ENCODE measurements around the gene OSMR. TPM values are rescaled to one million over a fixed set of nuclear protein-coding genes. Genes with fewer than 3 reads are reported as not detected.

OSMR gene
- polyA plus RNA-seq, 1 of the 3 experiments (the other 2 are of a cell fraction) = 56.0 TPM

DNA sequence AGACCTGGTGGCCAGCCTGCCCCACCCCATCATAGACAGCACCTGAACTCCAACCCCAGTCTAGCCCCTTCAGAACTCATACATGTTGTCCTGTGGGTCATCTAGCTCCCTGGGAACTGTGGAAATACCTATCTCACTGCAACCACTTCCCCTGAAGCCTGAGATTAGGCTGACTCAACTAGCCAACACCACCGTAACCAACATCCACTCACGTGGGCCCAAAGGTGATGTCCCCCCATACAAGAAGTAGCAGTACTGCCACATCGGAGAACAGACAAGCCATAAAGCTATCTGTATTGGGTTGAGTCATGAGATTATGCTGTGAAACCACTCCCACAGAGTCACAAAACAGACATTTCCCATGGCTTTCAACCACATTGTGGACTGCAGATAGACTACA lies 46.6 kb downstream of the OSMR start:
- Histone ChIP-seq H3K79me2 (ENCODE audit: insufficient read depth) (0 out of 2 replicates have a peak, but pooled peaks cover 7% of the 10 kb centered on the region), H3K9ac (no peak overlapping the region), H2AFZ (ENCODE audit: low read depth) (no peak overlapping the region), H3K9me2 (peaks cover 4% of the 10 kb centered on the region; the same call in 1 of the 2 replicates), H3K36me3 (replicated peaks in 1 of 2; ENCODE audit: control insufficient read depth in 1 of 2, insufficient read depth in 2 of 2, low read length in 1 of 2) (peaks cover 20 to 49% of the 10 kb centered on the region in 2 experiments), H3K27me3 (ENCODE audit: insufficient read depth) (no peaks in the 10 kb centered on the region), H3K4me1 (ENCODE audit: control insufficient read depth in 1 of 2, insufficient read depth in 2 of 2, low read depth in 1 of 2, low read length in 1 of 2) (no peaks in the 10 kb centered on the region), H3K9me3 (peaks cover 16% of the 10 kb centered on the region), H4K20me1 (ENCODE audit: insufficient read depth) (no peaks in the 10 kb centered on the region), H3K4me2 (no peak overlapping the region), H3K4me3 (ENCODE audit: low read depth in 2 of 2, low read length in 1 of 2) (no peak overlapping the region), H3F3A (replicated peaks; ENCODE audit: insufficient read depth) (peaks cover 3% of the 10 kb centered on the region), H3K27ac (ENCODE audit: low read depth in 2 of 2, low read length in 1 of 2) (no peak overlapping the region)
- ChIA-PET POLR2A (no interaction called here), CTCF (interaction anchor here (1.4 to 2.0 kb wide), 2 partner anchors 30 to 451 kb away, joined by 3 to 10 read pairs; no protein-coding TSS in a partner anchor)
- TF ChIP-seq GATA2 (CRISPR knock-in tag; IDR thresholded peaks at IDR 0.05) (no peak), GABPA (IDR thresholded peaks at IDR 0.05; ENCODE audit: low read depth) (no peak), MXI1 (IDR thresholded peaks at IDR 0.05; ENCODE audit: low read depth, low read length) (no peak), RCOR1 (IDR thresholded peaks at IDR 0.05; ENCODE audit: low read length) (no peak), SMC3 (IDR thresholded peaks at IDR 0.05; ENCODE audit: low read depth, low read length) (no peak), EZH2phosphoT487 (IDR thresholded peaks at IDR 0.05; ENCODE audit: borderline replicate concordance, low read depth) (no peak), TEAD4 (IDR thresholded peaks at IDR 0.05; ENCODE audit: borderline replicate concordance, insufficient read depth) (no peak), CHD2 (IDR thresholded peaks at IDR 0.05; ENCODE audit: low read length, partially characterized antibody) (no peak), EP300 (IDR thresholded peaks at IDR 0.05; ENCODE audit: borderline replicate concordance in 1 of 2, low read depth in 1 of 2, low read length in 1 of 2) (no peak)
- TF ChIP-seq, protein P1, sequence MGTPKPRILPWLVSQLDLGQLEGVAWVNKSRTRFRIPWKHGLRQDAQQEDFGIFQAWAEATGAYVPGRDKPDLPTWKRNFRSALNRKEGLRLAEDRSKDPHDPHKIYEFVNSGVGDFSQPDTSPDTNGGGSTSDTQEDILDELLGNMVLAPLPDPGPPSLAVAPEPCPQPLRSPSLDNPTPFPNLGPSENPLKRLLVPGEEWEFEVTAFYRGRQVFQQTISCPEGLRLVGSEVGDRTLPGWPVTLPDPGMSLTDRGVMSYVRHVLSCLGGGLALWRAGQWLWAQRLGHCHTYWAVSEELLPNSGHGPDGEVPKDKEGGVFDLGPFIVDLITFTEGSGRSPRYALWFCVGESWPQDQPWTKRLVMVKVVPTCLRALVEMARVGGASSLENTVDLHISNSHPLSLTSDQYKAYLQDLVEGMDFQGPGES (IDR thresholded peaks at IDR 0.05; ENCODE audit: low read depth, low read length) = no peak
- no peak for DNase-seq
- 68% methylated on average over 3 of the region's 3 CpGs for WGBS (ENCODE audit: low lambda C conversion rate)

DNA sequence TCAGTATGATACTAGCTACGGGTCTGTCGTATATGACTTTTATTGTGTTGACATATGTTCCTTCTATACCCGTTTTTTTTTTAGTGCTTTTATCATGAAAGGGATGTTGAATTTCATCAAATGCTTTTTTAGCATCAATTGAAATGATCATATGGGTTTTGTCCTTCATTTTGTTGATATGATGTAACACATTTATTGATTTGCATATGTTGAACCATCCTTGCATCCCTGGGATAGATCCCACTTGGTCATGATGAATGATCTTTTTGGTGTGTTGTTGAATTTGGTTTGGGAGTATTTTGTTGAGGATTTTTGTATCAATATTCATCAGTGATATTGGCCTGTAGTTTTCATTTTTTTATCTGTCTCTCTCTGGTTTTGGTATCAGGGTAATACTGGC lies 50.9 kb downstream of the OSMR start:
- 0 out of 2 replicates have a peak, but pooled peaks cover 7% of the 10 kb centered on the region for H3K79me2 ChIP-seq (ENCODE audit: insufficient read depth)
- H3K4me2 ChIP-seq = no peak overlapping the region
- H3K9me3 ChIP-seq = peaks cover 16% of the 10 kb centered on the region
- peaks cover 15 to 40% of the 10 kb centered on the region in 2 experiments for H3K36me3 ChIP-seq (replicated peaks in 1 of 2; ENCODE audit: control insufficient read depth in 1 of 2, insufficient read depth in 2 of 2, low read length in 1 of 2)
- TF ChIP-seq NFIC (IDR thresholded peaks at IDR 0.05; ENCODE audit: borderline replicate concordance) (no peak), TEAD4 (IDR thresholded peaks at IDR 0.05; ENCODE audit: borderline replicate concordance, insufficient read depth) (no peak), TAF1 (IDR thresholded peaks at IDR 0.05; ENCODE audit: borderline replicate concordance, low read depth, low read length) (no peak), SMC3 (IDR thresholded peaks at IDR 0.05; ENCODE audit: low read depth, low read length) (no peak), NRF1 (IDR thresholded peaks at IDR 0.05; ENCODE audit: low read depth, low read length) (no peak)
- WGBS (ENCODE audit: low lambda C conversion rate) = 46% methylated on average over 3 of the region's 3 CpGs
- H3K27me3 ChIP-seq (ENCODE audit: insufficient read depth) = no peaks in the 10 kb centered on the region
- DNase-seq = no peak
- H3K9ac ChIP-seq = no peak overlapping the region
- H3F3A ChIP-seq (replicated peaks; ENCODE audit: insufficient read depth) = peaks cover 3% of the 10 kb centered on the region
- no peaks in the 10 kb centered on the region for H3K9me2 ChIP-seq
- no peak overlapping the region for H3K4me3 ChIP-seq (ENCODE audit: low read depth in 2 of 2, low read length in 1 of 2)
- no peak overlapping the region for H2AFZ ChIP-seq (ENCODE audit: low read depth)
- CTCF ChIA-PET = no interaction called here
- POLR2A ChIA-PET = no interaction called here
- no peaks in the 10 kb centered on the region for H3K4me1 ChIP-seq (ENCODE audit: control insufficient read depth in 1 of 2, insufficient read depth in 2 of 2, low read depth in 1 of 2, low read length in 1 of 2)
- H3K27ac ChIP-seq (ENCODE audit: low read depth in 2 of 2, low read length in 1 of 2) = no peak overlapping the region
- no peaks in the 10 kb centered on the region for H4K20me1 ChIP-seq (ENCODE audit: insufficient read depth)

All from SK-N-SH (cell line).